HepG2 (cell line): ENCODE measurements around the gene LCN1. TPM values are rescaled to one million over a fixed set of nuclear protein-coding genes. Genes with fewer than 3 reads are reported as not detected.

Experiments used
- ATAC-seq: fragments of 200-7000 bp; cut with Tn5 transposase; 3 replicates; pipeline ENCODE4 v1.9.1; 2020; ENCODE audit warnings: mild to moderate bottlenecking, moderate library complexity
- BruUV-seq: library from RNA; stranded (reverse); fragments of 400-500 nt; replicated peaks from 2 replicates; lab custom pipeline; 2021; lab: Mats Ljungman, UMichigan
- CTCF ChIA-PET: fragments of 300-600 bp; formaldehyde crosslinking; extraction: SDS; loops from one replicate; lab custom pipeline; 2021; ENCODE audit warnings: low total read pairs, inconsistent platforms, low intra/inter-chr PET ratio; lab: Yijun Ruan, JAX
- POLR2A ChIA-PET: fragments of 350-600 bp; sonication (Branson Sonifier 250); formaldehyde crosslinking; loops from one replicate; lab custom pipeline; 2020; ENCODE audit warnings: antibody characterized with exemption, inconsistent platforms; lab: Yijun Ruan, JAX
- DNase-seq: peaks from one replicate; pipeline ENCODE4 v3.0.0-alpha.2; 2015; ENCODE audit warnings: low spot score
- FAIRE-seq: peaks from 3 replicates; lab custom pipeline; 2011; peaks lifted over from hg19 to GRCh38; lab: Jason Lieb, UNC
- H2AFZ ChIP-seq: one replicate; pipeline ENCODE4 v1.6.1; 2011; ENCODE audit warnings: low read length, inconsistent platforms
- H3K27ac ChIP-seq: fragments of 300-600 bp; 3 replicates; pipeline ENCODE4 v1.8.0; 2011; ENCODE audit warnings: mixed run types, mild to moderate bottlenecking, mixed read lengths, low read length, inconsistent platforms; ENCODE audit not compliant: insufficient read depth; ENCODE audit errors: extremely low read length
- H3K27me3 ChIP-seq, 2 experiments: fragments of 200-600 bp in 1 of 2; 2 replicates in 1 of 2; 3 replicates in 1 of 2; pipeline versions ENCODE4 v1.6.0 to v1.8.0; 2011; ENCODE audit warnings: low read length in 2 of 2, mild to moderate bottlenecking in 2 of 2, moderate library complexity in 2 of 2, inconsistent platforms in 1 of 2; ENCODE audit not compliant: insufficient read depth in 2 of 2, control insufficient read depth in 1 of 2
- H3K36me3 ChIP-seq, 2 experiments: fragments of 200-600 bp in 1 of 2; replicated peaks in 1 of 2; 2 replicates in 1 of 2; 3 replicates in 1 of 2; pipeline versions ENCODE4 v1.5.1 to v1.8.0; 2011; ENCODE audit warnings: low read length in 2 of 2, inconsistent platforms in 1 of 2; ENCODE audit not compliant: insufficient read depth in 2 of 2, control insufficient read depth in 1 of 2
- H3K4me1 ChIP-seq: 2 replicates; pipeline ENCODE4 v1.5.1; 2012; ENCODE audit warnings: low read length, inconsistent platforms; ENCODE audit not compliant: insufficient read depth
- H3K4me2 ChIP-seq: 2 replicates; pipeline ENCODE4 v1.6.0; 2011; ENCODE audit warnings: low read depth, low read length, inconsistent platforms
- H3K4me3 ChIP-seq, 3 experiments: fragments of 200-600 bp in 1 of 3; sonication (generic), shearing (Covaris generic) in 1 of 3; replicated peaks in 1 of 3; 2 replicates each; pipeline ENCODE4 v1.5.1; 2011 to 2016; ENCODE audit warnings: low read length in 3 of 3, inconsistent platforms in 2 of 3, low read depth in 2 of 3, mild to moderate bottlenecking in 2 of 3, control low read depth in 1 of 3, mixed read lengths in 1 of 3; ENCODE audit not compliant: insufficient read depth in 1 of 3
- H3K79me2 ChIP-seq: one replicate; pipeline ENCODE4 v1.6.1; 2011; ENCODE audit warnings: low read length, inconsistent platforms; ENCODE audit not compliant: insufficient read depth
- H3K9ac ChIP-seq: 2 replicates; pipeline ENCODE4 v1.6.0; 2011; ENCODE audit warnings: mild to moderate bottlenecking, low read depth, low read length, inconsistent platforms; ENCODE audit not compliant: insufficient read depth
- H3K9me3 ChIP-seq: 2 replicates; pipeline ENCODE4 v1.5.1; 2012; ENCODE audit warnings: mild to moderate bottlenecking, low read length
- H4K20me1 ChIP-seq: 2 replicates; pipeline ENCODE4 v1.6.0; 2011; ENCODE audit warnings: inconsistent platforms, mild to moderate bottlenecking, low read length, moderate library complexity; ENCODE audit not compliant: insufficient read depth
- CENPT ChIP-seq: sonication (generic); formaldehyde crosslinking; IDR thresholded peaks from 2 replicates; pipeline ENCODE4 v1.8.0; 2022; ENCODE audit warnings: low read depth, mild to moderate bottlenecking, moderate library complexity, missing genetic modification reagents
- FLYWCH1 ChIP-seq: sonication (generic); formaldehyde crosslinking; IDR thresholded peaks from 2 replicates; pipeline ENCODE4 v1.8.1; 2023; ENCODE audit warnings: mild to moderate bottlenecking, missing genetic modification reagents
- KLF9 ChIP-seq: IDR thresholded peaks from 2 replicates; pipeline ENCODE4 v1.6.1; 2016; ENCODE audit warnings: low read depth
- PAWR ChIP-seq: sonication (generic); formaldehyde crosslinking; IDR thresholded peaks from 2 replicates; pipeline ENCODE4 v1.4.0; 2020; ENCODE audit warnings: missing genetic modification reagents, mild to moderate bottlenecking, borderline replicate concordance
- ZNF33B ChIP-seq: sonication (generic); formaldehyde crosslinking; IDR thresholded peaks from 2 replicates; pipeline ENCODE4 v1.5.1; 2020; ENCODE audit warnings: mild to moderate bottlenecking, missing genetic modification reagents
- ZNF34 ChIP-seq: sonication (generic); formaldehyde crosslinking; IDR thresholded peaks from 2 replicates; pipeline ENCODE4 v1.4.0; 2020; ENCODE audit warnings: mild to moderate bottlenecking, missing genetic modification reagents, borderline replicate concordance
- WGBS: methylation state at CpG from one replicate; pipeline ENCODE4 v1.1.6; 2017; ENCODE audit warnings: low lambda C conversion rate; 5-methylcytosine and 5-hydroxymethylcytosine counted together
- in situ Hi-C: cut with HindIII; loops from 2 replicates; pipeline ENCODE4 v1.10.0; 2017; ENCODE audit warnings: low pct_unique_long_range_greater_than_20kb; ENCODE audit not compliant: extremely low pct_ligation_motif_present
- intact Hi-C: fragments of 100-400 bp; cut with micrococcal nuclease; formaldehyde crosslinking; loops from one replicate; pipeline ENCODE4 v1.10.0; 2022; ENCODE audit not compliant: unreplicated experiment
- polyA plus RNA-seq, 8 experiments: library from polyadenylated mRNA; depleted of rRNA in 3 of 8; stranded (reverse) in 7 of 8; unstranded in 1 of 8; fragments of >200 nt; fragmentation: Illumina TruSeq in 4 of 8; extraction: Trizol in 4 of 8; gene quantifications; 2 replicates each; pipeline versions ENCODE4 v1.2.1 to v1.2.3, GENCODE V29; 2011 to 2016; ENCODE audit warnings: low read depth in 4 of 8, missing spikeins in 1 of 8, mixed read lengths in 1 of 8; ENCODE audit not compliant: insufficient read depth in 1 of 8
- total RNA-seq, 5 experiments: library from RNA; depleted of rRNA; stranded (reverse); fragments of >200 nt; fragmentation: Illumina TruSeq; extraction: Trizol; gene quantifications; 2 replicates each; pipeline ENCODE4 v1.2.3, GENCODE V29; 2016; ENCODE audit warnings: low read depth in 1 of 5
- TF ChIP-seq, protein P1 (sequence below): sonication (generic); formaldehyde crosslinking; IDR thresholded peaks from 2 replicates; pipeline ENCODE4 v1.5.0; 2020; ENCODE audit warnings: missing genetic modification reagents
- TF ChIP-seq, protein P2 (sequence below): sonication (generic); formaldehyde crosslinking; IDR thresholded peaks from 2 replicates; pipeline ENCODE4 v1.4.0; 2020; ENCODE audit warnings: missing genetic modification reagents, borderline replicate concordance
- TF ChIP-seq, protein P3 (sequence below): sonication (generic); formaldehyde crosslinking; IDR thresholded peaks from 2 replicates; pipeline ENCODE4 v1.5.1; 2020; ENCODE audit warnings: mild to moderate bottlenecking, missing genetic modification reagents, moderate library complexity
- TF ChIP-seq, protein P4 (sequence below): IDR thresholded peaks from 2 replicates; pipeline ENCODE4 v1.6.1; 2012; ENCODE audit warnings: low read length, improper control_type of control experiment
- TF ChIP-seq, protein P5 (sequence below): conservative IDR thresholded peaks from 2 replicates; pipeline ENCODE4 v1.6.1; 2018; ENCODE audit warnings: missing genetic modification reagents

The LCN1 gene
- total and polyA plus RNA-seq, 2 of the 13 experiments (the other 11 are each of a cell fraction or from before 2014, with no cell fraction given), result not detected

DNA sequence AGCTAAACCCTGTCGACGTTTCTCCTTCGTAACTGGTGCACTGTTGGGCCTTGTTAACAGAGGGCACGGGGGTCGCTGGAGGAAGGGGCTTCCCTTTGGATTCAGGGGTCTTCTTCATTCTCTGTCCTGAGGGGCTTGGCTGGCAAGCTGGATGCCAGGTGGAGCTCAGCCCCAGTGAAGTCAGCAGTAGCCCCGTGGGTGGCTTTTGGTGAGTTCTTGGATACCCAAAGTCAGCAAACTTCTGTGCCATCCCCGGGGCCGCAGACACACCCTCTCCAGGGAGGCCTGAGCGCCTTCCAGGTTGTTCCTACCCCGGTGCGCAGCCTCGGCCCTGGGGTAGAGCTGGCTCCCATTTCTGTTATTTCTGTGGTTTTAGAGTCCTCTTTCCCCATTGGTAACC, 12.4 kb downstream of the LCN1 start:
- FAIRE-seq (no peak), DNase-seq (no peak), ATAC-seq (no peak)
- no TSS peak for BruUV-seq
- Histone ChIP-seq H3K9me3 (no peaks in the 10 kb centered on the region), H4K20me1 (no peaks in the 10 kb centered on the region), H3K4me3 (no peak overlapping the region), H3K27ac (no peak overlapping the region), H3K36me3 (no peaks in the 10 kb centered on the region), H3K9ac (no peak overlapping the region), H3K4me2 (no peak overlapping the region), H2AFZ (no peak overlapping the region), H3K4me1 (no peaks in the 10 kb centered on the region), H3K27me3 (peaks cover 0 to 31% of the 10 kb centered on the region in 2 experiments; a peak in 2 of 5 replicates), H3K79me2 (no peaks in the 10 kb centered on the region)
- WGBS, result 52% methylated on average over 9 of the region's 12 CpGs
- in situ Hi-C loops (no loop called here), intact Hi-C loops (no loop called here)
- CTCF ChIA-PET, result no interaction called here
- POLR2A ChIA-PET, result no interaction called here
- TF ChIP-seq, protein P1, sequence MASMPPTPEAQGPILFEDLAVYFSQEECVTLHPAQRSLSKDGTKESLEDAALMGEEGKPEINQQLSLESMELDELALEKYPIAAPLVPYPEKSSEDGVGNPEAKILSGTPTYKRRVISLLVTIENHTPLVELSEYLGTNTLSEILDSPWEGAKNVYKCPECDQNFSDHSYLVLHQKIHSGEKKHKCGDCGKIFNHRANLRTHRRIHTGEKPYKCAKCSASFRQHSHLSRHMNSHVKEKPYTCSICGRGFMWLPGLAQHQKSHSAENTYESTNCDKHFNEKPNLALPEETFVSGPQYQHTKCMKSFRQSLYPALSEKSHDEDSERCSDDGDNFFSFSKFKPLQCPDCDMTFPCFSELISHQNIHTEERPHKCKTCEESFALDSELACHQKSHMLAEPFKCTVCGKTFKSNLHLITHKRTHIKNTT (CRISPR knock-in tag), result no peak
- TF ChIP-seq PAWR (CRISPR knock-in tag) (no peak), CENPT (CRISPR knock-in tag) (no peak), FLYWCH1 (CRISPR knock-in tag) (no peak), ZNF33B (CRISPR knock-in tag) (no peak), ZNF34 (no peak), KLF9 (CRISPR knock-in tag) (no peak)
- TF ChIP-seq, protein P2, sequence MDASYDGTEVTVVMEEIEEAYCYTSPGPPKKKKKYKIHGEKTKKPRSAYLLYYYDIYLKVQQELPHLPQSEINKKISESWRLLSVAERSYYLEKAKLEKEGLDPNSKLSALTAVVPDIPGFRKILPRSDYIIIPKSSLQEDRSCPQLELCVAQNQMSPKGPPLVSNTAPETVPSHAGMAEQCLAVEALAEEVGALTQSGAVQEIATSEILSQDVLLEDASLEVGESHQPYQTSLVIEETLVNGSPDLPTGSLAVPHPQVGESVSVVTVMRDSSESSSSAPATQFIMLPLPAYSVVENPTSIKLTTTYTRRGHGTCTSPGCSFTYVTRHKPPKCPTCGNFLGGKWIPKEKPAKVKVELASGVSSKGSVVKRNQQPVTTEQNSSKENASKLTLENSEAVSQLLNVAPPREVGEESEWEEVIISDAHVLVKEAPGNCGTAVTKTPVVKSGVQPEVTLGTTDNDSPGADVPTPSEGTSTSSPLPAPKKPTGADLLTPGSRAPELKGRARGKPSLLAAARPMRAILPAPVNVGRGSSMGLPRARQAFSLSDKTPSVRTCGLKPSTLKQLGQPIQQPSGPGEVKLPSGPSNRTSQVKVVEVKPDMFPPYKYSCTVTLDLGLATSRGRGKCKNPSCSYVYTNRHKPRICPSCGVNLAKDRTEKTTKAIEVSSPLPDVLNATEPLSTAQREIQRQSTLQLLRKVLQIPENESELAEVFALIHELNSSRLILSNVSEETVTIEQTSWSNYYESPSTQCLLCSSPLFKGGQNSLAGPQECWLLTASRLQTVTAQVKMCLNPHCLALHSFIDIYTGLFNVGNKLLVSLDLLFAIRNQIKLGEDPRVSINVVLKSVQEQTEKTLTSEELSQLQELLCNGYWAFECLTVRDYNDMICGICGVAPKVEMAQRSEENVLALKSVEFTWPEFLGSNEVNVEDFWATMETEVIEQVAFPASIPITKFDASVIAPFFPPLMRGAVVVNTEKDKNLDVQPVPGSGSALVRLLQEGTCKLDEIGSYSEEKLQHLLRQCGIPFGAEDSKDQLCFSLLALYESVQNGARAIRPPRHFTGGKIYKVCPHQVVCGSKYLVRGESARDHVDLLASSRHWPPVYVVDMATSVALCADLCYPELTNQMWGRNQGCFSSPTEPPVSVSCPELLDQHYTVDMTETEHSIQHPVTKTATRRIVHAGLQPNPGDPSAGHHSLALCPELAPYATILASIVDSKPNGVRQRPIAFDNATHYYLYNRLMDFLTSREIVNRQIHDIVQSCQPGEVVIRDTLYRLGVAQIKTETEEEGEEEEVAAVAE (CRISPR knock-in tag), result no peak
- TF ChIP-seq, protein P3, sequence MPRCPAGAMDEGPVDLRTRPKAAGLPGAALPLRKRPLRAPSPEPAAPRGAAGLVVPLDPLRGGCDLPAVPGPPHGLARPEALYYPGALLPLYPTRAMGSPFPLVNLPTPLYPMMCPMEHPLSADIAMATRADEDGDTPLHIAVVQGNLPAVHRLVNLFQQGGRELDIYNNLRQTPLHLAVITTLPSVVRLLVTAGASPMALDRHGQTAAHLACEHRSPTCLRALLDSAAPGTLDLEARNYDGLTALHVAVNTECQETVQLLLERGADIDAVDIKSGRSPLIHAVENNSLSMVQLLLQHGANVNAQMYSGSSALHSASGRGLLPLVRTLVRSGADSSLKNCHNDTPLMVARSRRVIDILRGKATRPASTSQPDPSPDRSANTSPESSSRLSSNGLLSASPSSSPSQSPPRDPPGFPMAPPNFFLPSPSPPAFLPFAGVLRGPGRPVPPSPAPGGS (CRISPR knock-in tag), result no peak
- TF ChIP-seq, protein P4, sequence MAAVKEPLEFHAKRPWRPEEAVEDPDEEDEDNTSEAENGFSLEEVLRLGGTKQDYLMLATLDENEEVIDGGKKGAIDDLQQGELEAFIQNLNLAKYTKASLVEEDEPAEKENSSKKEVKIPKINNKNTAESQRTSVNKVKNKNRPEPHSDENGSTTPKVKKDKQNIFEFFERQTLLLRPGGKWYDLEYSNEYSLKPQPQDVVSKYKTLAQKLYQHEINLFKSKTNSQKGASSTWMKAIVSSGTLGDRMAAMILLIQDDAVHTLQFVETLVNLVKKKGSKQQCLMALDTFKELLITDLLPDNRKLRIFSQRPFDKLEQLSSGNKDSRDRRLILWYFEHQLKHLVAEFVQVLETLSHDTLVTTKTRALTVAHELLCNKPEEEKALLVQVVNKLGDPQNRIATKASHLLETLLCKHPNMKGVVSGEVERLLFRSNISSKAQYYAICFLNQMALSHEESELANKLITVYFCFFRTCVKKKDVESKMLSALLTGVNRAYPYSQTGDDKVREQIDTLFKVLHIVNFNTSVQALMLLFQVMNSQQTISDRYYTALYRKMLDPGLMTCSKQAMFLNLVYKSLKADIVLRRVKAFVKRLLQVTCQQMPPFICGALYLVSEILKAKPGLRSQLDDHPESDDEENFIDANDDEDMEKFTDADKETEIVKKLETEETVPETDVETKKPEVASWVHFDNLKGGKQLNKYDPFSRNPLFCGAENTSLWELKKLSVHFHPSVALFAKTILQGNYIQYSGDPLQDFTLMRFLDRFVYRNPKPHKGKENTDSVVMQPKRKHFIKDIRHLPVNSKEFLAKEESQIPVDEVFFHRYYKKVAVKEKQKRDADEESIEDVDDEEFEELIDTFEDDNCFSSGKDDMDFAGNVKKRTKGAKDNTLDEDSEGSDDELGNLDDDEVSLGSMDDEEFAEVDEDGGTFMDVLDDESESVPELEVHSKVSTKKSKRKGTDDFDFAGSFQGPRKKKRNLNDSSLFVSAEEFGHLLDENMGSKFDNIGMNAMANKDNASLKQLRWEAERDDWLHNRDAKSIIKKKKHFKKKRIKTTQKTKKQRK, result no peak
- TF ChIP-seq, protein P5, sequence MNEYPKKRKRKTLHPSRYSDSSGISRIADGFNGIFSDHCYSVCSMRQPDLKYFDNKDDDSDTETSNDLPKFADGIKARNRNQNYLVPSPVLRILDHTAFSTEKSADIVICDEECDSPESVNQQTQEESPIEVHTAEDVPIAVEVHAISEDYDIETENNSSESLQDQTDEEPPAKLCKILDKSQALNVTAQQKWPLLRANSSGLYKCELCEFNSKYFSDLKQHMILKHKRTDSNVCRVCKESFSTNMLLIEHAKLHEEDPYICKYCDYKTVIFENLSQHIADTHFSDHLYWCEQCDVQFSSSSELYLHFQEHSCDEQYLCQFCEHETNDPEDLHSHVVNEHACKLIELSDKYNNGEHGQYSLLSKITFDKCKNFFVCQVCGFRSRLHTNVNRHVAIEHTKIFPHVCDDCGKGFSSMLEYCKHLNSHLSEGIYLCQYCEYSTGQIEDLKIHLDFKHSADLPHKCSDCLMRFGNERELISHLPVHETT (CRISPR knock-in tag), result no peak
